Measurements from ENCODE around the gene STPG3. TPM values are rescaled to one million over a fixed set of nuclear protein-coding genes. Genes with fewer than 3 reads are reported as not detected.

Gene STPG3
- total RNA-seq, 4 donors from 2014 or later, result not detected

DNA sequence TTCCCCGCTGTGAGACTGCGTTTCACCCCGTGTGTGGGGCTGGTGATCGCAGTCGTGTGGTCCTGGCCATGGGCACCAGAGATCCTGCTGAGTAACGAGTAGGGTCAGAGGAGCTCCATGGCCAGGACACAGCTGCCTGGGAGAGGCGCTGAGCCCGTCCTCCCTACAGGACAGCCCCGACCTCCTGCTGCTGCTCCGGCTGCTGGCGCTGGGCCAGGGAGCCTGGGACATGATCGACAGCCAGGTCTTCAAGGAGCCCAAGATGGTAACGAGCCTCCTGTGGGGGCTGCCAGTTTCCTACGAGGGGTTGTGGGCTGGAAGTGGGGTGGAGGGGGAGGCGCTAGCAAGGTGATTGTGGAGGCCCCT, 15.1 kb downstream of the STPG3 start:
- H3K27ac ChIP-seq, result no peak overlapping the region
- TF ChIP-seq, protein P1, sequence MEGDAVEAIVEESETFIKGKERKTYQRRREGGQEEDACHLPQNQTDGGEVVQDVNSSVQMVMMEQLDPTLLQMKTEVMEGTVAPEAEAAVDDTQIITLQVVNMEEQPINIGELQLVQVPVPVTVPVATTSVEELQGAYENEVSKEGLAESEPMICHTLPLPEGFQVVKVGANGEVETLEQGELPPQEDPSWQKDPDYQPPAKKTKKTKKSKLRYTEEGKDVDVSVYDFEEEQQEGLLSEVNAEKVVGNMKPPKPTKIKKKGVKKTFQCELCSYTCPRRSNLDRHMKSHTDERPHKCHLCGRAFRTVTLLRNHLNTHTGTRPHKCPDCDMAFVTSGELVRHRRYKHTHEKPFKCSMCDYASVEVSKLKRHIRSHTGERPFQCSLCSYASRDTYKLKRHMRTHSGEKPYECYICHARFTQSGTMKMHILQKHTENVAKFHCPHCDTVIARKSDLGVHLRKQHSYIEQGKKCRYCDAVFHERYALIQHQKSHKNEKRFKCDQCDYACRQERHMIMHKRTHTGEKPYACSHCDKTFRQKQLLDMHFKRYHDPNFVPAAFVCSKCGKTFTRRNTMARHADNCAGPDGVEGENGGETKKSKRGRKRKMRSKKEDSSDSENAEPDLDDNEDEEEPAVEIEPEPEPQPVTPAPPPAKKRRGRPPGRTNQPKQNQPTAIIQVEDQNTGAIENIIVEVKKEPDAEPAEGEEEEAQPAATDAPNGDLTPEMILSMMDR (IDR thresholded peaks at IDR 0.05), result no peak
- TF ChIP-seq POLR2A (IDR thresholded peaks at IDR 0.05), result no peak
- no peak overlapping the region for H3K4me3 ChIP-seq
- no peaks in the 10 kb centered on the region for H3K36me3 ChIP-seq
- no peaks in the 10 kb centered on the region for H3K4me1 ChIP-seq
- H3K27me3 ChIP-seq, result no peaks in the 10 kb centered on the region
- intact Hi-C loops (cut with DNase I; ENCODE audit: low total_unique reads), result no loop called here
- H3K9me3 ChIP-seq, result no peaks in the 10 kb centered on the region
- DNase-seq, result no peak

DNA sequence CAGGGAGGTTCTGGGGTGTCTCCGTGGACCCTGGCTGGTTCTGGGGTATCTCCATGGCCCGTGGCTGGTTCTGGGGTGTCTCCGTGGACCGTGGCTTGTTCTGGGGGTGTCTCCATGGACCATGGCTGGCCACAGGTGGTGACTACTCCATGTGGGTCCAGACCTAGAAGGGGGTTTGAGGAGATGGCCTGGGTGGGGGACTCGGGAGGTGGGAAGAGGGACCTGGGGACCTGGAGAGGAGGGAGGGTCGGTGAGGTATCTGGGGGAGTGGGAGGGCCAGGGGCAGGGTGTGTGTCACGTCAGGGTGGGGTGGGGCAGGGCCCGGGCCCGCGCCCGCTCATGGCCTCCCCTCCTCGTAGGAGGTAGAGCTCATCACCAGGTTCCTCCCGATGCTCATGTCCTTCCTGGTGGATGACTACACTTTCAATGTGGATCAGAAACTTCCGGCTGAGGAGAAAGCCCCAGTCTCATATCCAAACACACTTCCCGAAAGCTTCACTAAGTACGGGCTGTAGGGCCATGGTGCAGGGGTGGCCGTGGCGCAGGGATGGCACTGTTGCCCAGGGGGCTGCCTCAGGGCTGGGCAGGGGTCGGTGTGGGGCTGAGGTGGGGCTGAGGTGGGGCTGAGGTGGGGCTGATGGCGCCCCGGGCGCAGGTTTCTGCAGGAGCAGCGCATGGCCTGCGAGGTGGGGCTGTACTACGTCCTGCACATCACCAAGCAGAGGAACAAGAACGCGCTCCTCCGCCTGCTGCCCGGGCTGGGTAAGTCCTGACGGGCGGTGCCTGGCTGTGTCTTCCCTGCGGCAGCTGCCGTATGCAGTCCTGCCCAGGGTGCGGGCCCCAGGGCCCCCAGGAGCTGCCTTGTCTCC, 15.7 kb downstream of the STPG3 start:
- intact Hi-C loops (cut with DNase I; ENCODE audit: low total_unique reads), result no loop called here
- H3K9me3 ChIP-seq, result no peaks in the 10 kb centered on the region
- DNase-seq, result no peak
- H3K27ac ChIP-seq, result no peak overlapping the region
- no peak for TF ChIP-seq POLR2A (IDR thresholded peaks at IDR 0.05)
- TF ChIP-seq, protein P1 (IDR thresholded peaks at IDR 0.05), result no peak
- no peaks in the 10 kb centered on the region for H3K36me3 ChIP-seq
- H3K27me3 ChIP-seq, result no peaks in the 10 kb centered on the region
- no peaks in the 10 kb centered on the region for H3K4me1 ChIP-seq
- H3K4me3 ChIP-seq, result no peak overlapping the region

DNA sequence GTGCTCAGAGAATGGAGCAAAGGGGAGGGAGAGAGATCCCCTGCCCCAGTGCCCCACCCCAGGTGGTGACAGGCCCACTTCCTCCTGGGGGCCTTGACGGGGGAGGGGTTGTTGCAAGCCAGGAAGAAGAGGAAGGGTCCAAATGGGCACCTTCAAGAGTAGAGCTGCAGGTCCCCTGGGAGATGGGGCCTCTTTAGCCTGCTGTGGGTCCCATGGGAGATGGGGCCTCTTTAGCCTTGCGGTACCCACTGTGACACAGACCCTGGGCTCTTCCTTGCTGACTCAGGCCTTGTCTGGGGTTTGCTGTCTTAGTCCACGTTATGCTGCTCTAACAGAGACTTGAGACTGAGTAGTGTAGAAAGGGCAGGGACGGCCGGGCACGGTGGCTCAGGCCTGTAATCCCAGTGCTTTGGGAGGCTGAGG, 16.9 kb downstream of the STPG3 start:
- Histone ChIP-seq H3K4me1 (no peaks in the 10 kb centered on the region), H3K9me3 (no peaks in the 10 kb centered on the region), H3K27me3 (no peaks in the 10 kb centered on the region), H3K36me3 (no peaks in the 10 kb centered on the region), H3K4me3 (no peak overlapping the region), H3K27ac (no peak overlapping the region)
- DNase-seq, result no peak
- intact Hi-C loops (cut with DNase I; ENCODE audit: low total_unique reads), result no loop called here
- TF ChIP-seq, protein P1 (IDR thresholded peaks at IDR 0.05), result no peak
- TF ChIP-seq POLR2A (IDR thresholded peaks at IDR 0.05), result no peak

DNA sequence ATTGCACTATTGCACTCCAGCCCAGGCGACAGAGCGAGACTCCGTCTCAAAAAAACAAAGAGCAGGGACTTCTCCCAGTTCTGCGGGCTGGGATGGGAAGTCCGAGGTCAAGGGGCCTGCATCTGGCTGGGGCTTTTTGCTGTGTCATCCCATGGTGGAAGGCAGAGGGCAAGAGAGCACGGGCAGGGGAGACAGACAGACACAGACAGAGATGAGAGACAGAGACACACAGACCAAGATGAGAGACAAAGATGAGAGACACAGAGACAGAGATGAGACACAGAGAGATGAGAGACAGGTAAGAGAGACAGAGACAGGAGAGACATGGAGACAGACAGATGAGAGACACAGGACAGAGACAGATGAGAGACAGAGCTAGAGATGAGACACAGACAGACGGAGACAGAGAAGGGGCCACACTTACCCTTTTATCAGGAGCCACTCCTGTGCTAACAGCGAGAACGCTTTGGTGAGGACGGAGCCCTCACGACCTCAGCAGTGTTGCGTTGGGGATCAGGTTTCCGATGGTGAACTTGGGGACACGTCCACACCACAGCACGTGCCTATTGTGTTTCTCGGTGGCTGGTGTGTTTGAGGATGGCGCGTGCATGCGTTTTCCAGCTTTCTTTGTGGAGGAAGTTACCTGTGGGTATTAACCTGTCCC, 17.6 kb downstream of the STPG3 start:
- Histone ChIP-seq H3K36me3 (no peaks in the 10 kb centered on the region), H3K27me3 (no peaks in the 10 kb centered on the region), H3K9me3 (no peaks in the 10 kb centered on the region), H3K4me3 (no peak overlapping the region), H3K27ac (peak overlapping the region; percentile 42 to 47), H3K4me1 (no peaks in the 10 kb centered on the region)
- TF ChIP-seq POLR2A (IDR thresholded peaks at IDR 0.05), result no peak
- TF ChIP-seq, protein P1 (IDR thresholded peaks at IDR 0.05), result no peak
- intact Hi-C loops (cut with DNase I; ENCODE audit: low total_unique reads), result no loop called here
- peak in 1 of 2 donors; percentile 27 for DNase-seq

DNA sequence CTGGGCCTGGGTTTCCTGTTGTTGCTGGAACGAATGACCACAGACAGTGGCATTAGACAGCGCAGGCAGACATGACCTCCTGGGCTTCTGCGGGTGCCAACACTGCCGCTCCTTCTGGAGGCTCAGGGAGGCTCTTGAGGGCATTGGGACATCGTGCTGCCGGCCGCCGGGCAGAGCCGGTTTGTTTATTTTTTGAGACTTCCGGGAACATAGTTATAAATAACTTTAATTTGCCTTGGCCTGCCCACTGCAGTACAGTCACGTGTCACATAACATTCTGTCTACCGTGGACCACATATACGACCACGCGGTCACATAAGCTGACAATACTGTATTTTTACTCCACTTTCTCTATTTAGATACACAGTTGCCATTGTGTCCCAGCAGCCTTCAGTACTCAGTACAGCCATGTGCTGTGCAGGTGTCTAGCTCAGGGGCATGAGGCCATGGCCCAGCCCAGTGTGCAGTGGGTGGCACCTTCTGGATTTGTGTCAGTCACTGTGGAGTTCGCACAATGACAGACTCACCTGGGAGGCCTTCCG, 18.2 kb downstream of the STPG3 start:
- intact Hi-C loops (cut with DNase I; ENCODE audit: low total_unique reads), result no loop called here
- peak in 1 of 2 donors; percentile 33 for DNase-seq
- Histone ChIP-seq H3K36me3 (no peaks in the 10 kb centered on the region), H3K9me3 (no peaks in the 10 kb centered on the region), H3K4me3 (no peak overlapping the region), H3K27ac (peak overlapping the region; percentile 42 to 47), H3K27me3 (no peaks in the 10 kb centered on the region), H3K4me1 (no peaks in the 10 kb centered on the region)
- TF ChIP-seq, protein P1 (IDR thresholded peaks at IDR 0.05), result no peak
- no peak for TF ChIP-seq POLR2A (IDR thresholded peaks at IDR 0.05)
